ENCODE results near the gene STK24. TPM values are rescaled to one million over a fixed set of nuclear protein-coding genes. Genes with fewer than 3 reads are reported as not detected.

The STK24 gene
- total RNA-seq, 4 donors from 2014 or later: 29.7 to 73.5 (median 62.6) TPM

GRCh38 chr13:98436233-98436910, 140.5 kb downstream of the STK24 start:
- H3K4me1 ChIP-seq: no peaks in the 10 kb centered on the region
- H3K36me3 ChIP-seq: no peaks in the 10 kb centered on the region
- no peak overlapping the region for H3K27ac ChIP-seq
- TF ChIP-seq CTCF (IDR thresholded peaks at IDR 0.05) (no peak), POLR2A (IDR thresholded peaks at IDR 0.05) (no peak)
- no peaks in the 10 kb centered on the region for H3K9me3 ChIP-seq
- intact Hi-C loops (cut with DNase I; ENCODE audit: low total_unique reads): no loop called here
- no peak overlapping the region for H3K4me3 ChIP-seq
- DNase-seq: no peak
- H3K27me3 ChIP-seq: no peaks in the 10 kb centered on the region

GRCh38 chr13:98435376-98435775, 141.5 kb downstream of the STK24 start:
- intact Hi-C loops (cut with DNase I; ENCODE audit: low total_unique reads): no loop called here
- Histone ChIP-seq H3K27ac (no peak overlapping the region), H3K36me3 (no peaks in the 10 kb centered on the region), H3K27me3 (no peaks in the 10 kb centered on the region), H3K4me3 (no peak overlapping the region), H3K9me3 (no peaks in the 10 kb centered on the region), H3K4me1 (no peaks in the 10 kb centered on the region)
- TF ChIP-seq CTCF (IDR thresholded peaks at IDR 0.05): no peak
- TF ChIP-seq POLR2A (IDR thresholded peaks at IDR 0.05): no peak
- DNase-seq: no peak

GRCh38 chr13:98434060-98434459, 142.8 kb downstream of the STK24 start:
- intact Hi-C loops (cut with DNase I; ENCODE audit: low total_unique reads): no loop called here
- no peaks in the 10 kb centered on the region for H3K4me1 ChIP-seq
- H3K9me3 ChIP-seq: no peaks in the 10 kb centered on the region
- H3K27me3 ChIP-seq: no peaks in the 10 kb centered on the region
- DNase-seq: no peak
- no peak overlapping the region for H3K27ac ChIP-seq
- no peaks in the 10 kb centered on the region for H3K36me3 ChIP-seq
- no peak for TF ChIP-seq POLR2A (IDR thresholded peaks at IDR 0.05)
- TF ChIP-seq CTCF (IDR thresholded peaks at IDR 0.05): no peak
- no peak overlapping the region for H3K4me3 ChIP-seq

- Histone ChIP-seq H3K9me3 (no peaks in the 10 kb centered on the region), H3K4me3 (no peak overlapping the region), H3K36me3 (no peaks in the 10 kb centered on the region), H3K27me3 (no peaks in the 10 kb centered on the region), H3K27ac (no peak overlapping the region), H3K4me1 (no peaks in the 10 kb centered on the region)
- intact Hi-C loops (cut with DNase I; ENCODE audit: low total_unique reads): no loop called here
- TF ChIP-seq CTCF (IDR thresholded peaks at IDR 0.05): no peak
- TF ChIP-seq POLR2A (IDR thresholded peaks at IDR 0.05): no peak
- no peak for DNase-seq
Observed at GRCh38 chr13:98433654-98434053, 143.3 kb downstream of the STK24 start.

- Histone ChIP-seq H3K36me3 (no peaks in the 10 kb centered on the region), H3K4me3 (no peak overlapping the region), H3K27me3 (no peaks in the 10 kb centered on the region), H3K9me3 (no peaks in the 10 kb centered on the region), H3K4me1 (no peaks in the 10 kb centered on the region), H3K27ac (no peak overlapping the region)
- TF ChIP-seq POLR2A (IDR thresholded peaks at IDR 0.05): no peak
- no peak for TF ChIP-seq CTCF (IDR thresholded peaks at IDR 0.05)
- no peak for DNase-seq
- intact Hi-C loops (cut with DNase I; ENCODE audit: low total_unique reads): no loop called here
Observed at GRCh38 chr13:98432638-98433037, 144.3 kb downstream of the STK24 start.
